DOHH2 (cell line): ENCODE measurements around the gene SSTR4.

Experiments
- H3F3A ChIP-seq: fragments of 200-600 bp; sonication (generic), shearing (Covaris generic); 2 replicates; pipeline ENCODE4 v1.6.0; 2016; ENCODE audit warnings: antibody characterized with exemption, mild to moderate bottlenecking; ENCODE audit not compliant: control insufficient read depth, insufficient read depth
- H3K27ac ChIP-seq: fragments of 200-600 bp; sonication (generic); 2 replicates; pipeline ENCODE4 v1.5.1; 2014; ENCODE audit warnings: low read depth, mild to moderate bottlenecking, low read length, moderate library complexity
- H3K27me3 ChIP-seq: fragments of 200-600 bp; sonication (generic); 2 replicates; pipeline ENCODE4 v1.6.1; 2014; ENCODE audit warnings: mild to moderate bottlenecking, low read length, mixed read lengths; ENCODE audit not compliant: control insufficient read depth
- H3K36me3 ChIP-seq: fragments of 200-600 bp; sonication (generic); 2 replicates; pipeline ENCODE4 v1.6.1; 2014; ENCODE audit warnings: mild to moderate bottlenecking, low read length, moderate library complexity, mixed read lengths; ENCODE audit not compliant: control insufficient read depth
- H3K4me1 ChIP-seq: fragments of 200-600 bp; sonication (generic); 2 replicates; pipeline ENCODE4 v1.6.1; 2014; ENCODE audit warnings: mild to moderate bottlenecking, low read length, mixed read lengths; ENCODE audit not compliant: control insufficient read depth
- H3K4me2 ChIP-seq: fragments of 200-600 bp; sonication (generic); 2 replicates; pipeline ENCODE4 v1.6.0; 2014; ENCODE audit warnings: mild to moderate bottlenecking, low read length, moderate library complexity
- H3K4me3 ChIP-seq: fragments of 200-600 bp; sonication (generic); 2 replicates; pipeline ENCODE4 v1.5.1; 2014; ENCODE audit warnings: mild to moderate bottlenecking, low read length, mixed read lengths
- H3K79me2 ChIP-seq: fragments of 200-600 bp; sonication (generic); 2 replicates; pipeline ENCODE4 v1.6.1; 2014; ENCODE audit warnings: mild to moderate bottlenecking, low read length, mixed read lengths; ENCODE audit not compliant: control insufficient read depth
- H3K9me2 ChIP-seq: fragments of 200-600 bp; sonication (generic); replicated peaks from 2 replicates; pipeline ENCODE4 v1.6.1; 2014; ENCODE audit warnings: mild to moderate bottlenecking, low read length, mixed read lengths; ENCODE audit not compliant: control insufficient read depth
- H3K9me3 ChIP-seq: fragments of 200-600 bp; sonication (generic); 2 replicates; pipeline ENCODE4 v1.6.1; 2014; ENCODE audit warnings: antibody characterized with exemption, low read length, mixed read lengths; ENCODE audit not compliant: control insufficient read depth, insufficient read depth
- H4K20me1 ChIP-seq: fragments of 200-600 bp; sonication (generic); 2 replicates; pipeline ENCODE4 v1.6.0; 2014; ENCODE audit warnings: low read depth, mild to moderate bottlenecking, antibody characterized with exemption, low read length, moderate library complexity; ENCODE audit not compliant: control insufficient read depth, insufficient read depth
- CTCF ChIP-seq: fragments of 200-600 bp; sonication (generic); IDR thresholded peaks from one replicate; pipeline ENCODE4 v1.5.1; 2014; ENCODE audit warnings: antibody characterized with exemption, mild to moderate bottlenecking, low read depth, low read length; ENCODE audit not compliant: poor library complexity, severe bottlenecking
- EZH2phosphoT487 ChIP-seq: fragments of 200-600 bp; sonication (generic); IDR thresholded peaks from 2 replicates; pipeline ENCODE4 v1.6.1; 2017; ENCODE audit warnings: borderline replicate concordance, mild to moderate bottlenecking, antibody characterized with exemption, low read length, moderate library complexity, mixed read lengths

The SSTR4 gene

GRCh38 chr20:23063581-23063980, 28.5 kb downstream of the SSTR4 start:
- no peaks in the 10 kb centered on the region for H3K36me3 ChIP-seq
- no peaks in the 10 kb centered on the region for H4K20me1 ChIP-seq
- H3K4me3 ChIP-seq = no peak overlapping the region
- TF ChIP-seq EZH2phosphoT487 (no peak), CTCF (no peak)
- H3K27me3 ChIP-seq = no peaks in the 10 kb centered on the region
- no peaks in the 10 kb centered on the region for H3F3A ChIP-seq
- no peaks in the 10 kb centered on the region for H3K9me2 ChIP-seq
- H3K4me1 ChIP-seq = no peaks in the 10 kb centered on the region
- no peaks in the 10 kb centered on the region for H3K9me3 ChIP-seq
- H3K79me2 ChIP-seq = no peaks in the 10 kb centered on the region
- H3K27ac ChIP-seq = no peak overlapping the region
- H3K4me2 ChIP-seq = no peak overlapping the region

GRCh38 chr20:23065266-23066201, 30.4 kb downstream of the SSTR4 start:
- Histone ChIP-seq H3K27me3 (no peaks in the 10 kb centered on the region), H3F3A (no peaks in the 10 kb centered on the region), H3K4me3 (no peak overlapping the region), H3K4me2 (no peak overlapping the region), H3K4me1 (no peaks in the 10 kb centered on the region), H4K20me1 (no peaks in the 10 kb centered on the region), H3K36me3 (no peaks in the 10 kb centered on the region), H3K9me2 (no peaks in the 10 kb centered on the region), H3K79me2 (no peaks in the 10 kb centered on the region), H3K27ac (no peak overlapping the region), H3K9me3 (no peaks in the 10 kb centered on the region)
- TF ChIP-seq CTCF (no peak), EZH2phosphoT487 (no peak)

GRCh38 chr20:23066772-23067171, 31.7 kb downstream of the SSTR4 start:
- Histone ChIP-seq H3K27me3 (no peaks in the 10 kb centered on the region), H3F3A (no peaks in the 10 kb centered on the region), H3K9me2 (no peaks in the 10 kb centered on the region), H3K4me1 (no peaks in the 10 kb centered on the region), H3K4me3 (no peak overlapping the region), H3K4me2 (no peak overlapping the region), H3K27ac (no peak overlapping the region), H3K9me3 (no peaks in the 10 kb centered on the region), H3K36me3 (no peaks in the 10 kb centered on the region), H4K20me1 (no peaks in the 10 kb centered on the region), H3K79me2 (no peaks in the 10 kb centered on the region)
- TF ChIP-seq EZH2phosphoT487 (no peak), CTCF (no peak)
